SK-N-SH (cell line): ENCODE data around the gene FTO. TPM values are rescaled to one million over a fixed set of nuclear protein-coding genes. Genes with fewer than 3 reads are reported as not detected.

ENCODE experiments used
- CTCF ChIA-PET: fragments of 300-600, 350-600 bp; formaldehyde crosslinking; extraction: SDS; loops from one replicate; lab custom pipeline; 2021; lab: Yijun Ruan, JAX
- POLR2A ChIA-PET: fragments of 350-600 bp; sonication (Branson Sonifier 250); formaldehyde crosslinking; extraction: SDS; loops from one replicate; lab custom pipeline; 2020; ENCODE audit warnings: antibody characterized with exemption, inconsistent platforms; lab: Yijun Ruan, JAX
- DNase-seq: peaks from one replicate; pipeline ENCODE4 v3.0.0; 2012
- H2AFZ ChIP-seq: fragments of 200-600 bp; sonication (generic); 2 replicates; pipeline ENCODE4 v1.8.1; 2016; ENCODE audit warnings: antibody characterized with exemption, mild to moderate bottlenecking, low read depth
- H3F3A ChIP-seq: fragments of 200-600 bp; sonication (generic); replicated peaks from 2 replicates; pipeline ENCODE3; 2016; ENCODE audit warnings: antibody characterized with exemption, mild to moderate bottlenecking; ENCODE audit not compliant: insufficient read depth
- H3K27ac ChIP-seq, 2 experiments: fragments of 200-500 bp in 1 of 2; fragments of 200-600 bp in 1 of 2; sonication (Bioruptor generic) in 1 of 2; sonication (generic), shearing (Covaris generic) in 1 of 2; 2 replicates each; pipeline versions ENCODE4 v1.5.1 to v1.6.1; 2014 to 2016; ENCODE audit warnings: low read depth in 2 of 2, inconsistent platforms in 1 of 2, low read length in 1 of 2, mild to moderate bottlenecking in 1 of 2, mixed read lengths in 1 of 2
- H3K27me3 ChIP-seq: fragments of 200-600 bp; sonication (generic), shearing (Covaris generic); 2 replicates; pipeline ENCODE4 v1.6.1; 2016; ENCODE audit warnings: mixed run types; ENCODE audit not compliant: insufficient read depth
- H3K36me3 ChIP-seq, 2 experiments: fragments of 200-500 bp in 1 of 2; fragments of 200-600 bp in 1 of 2; sonication (Bioruptor generic) in 1 of 2; sonication (generic) in 1 of 2; replicated peaks in 1 of 2; 2 replicates each; pipeline versions ENCODE3 to v1.5.1; 2014 to 2016; ENCODE audit warnings: low read length in 1 of 2, mild to moderate bottlenecking in 1 of 2; ENCODE audit not compliant: insufficient read depth in 2 of 2, control insufficient read depth in 1 of 2
- H3K4me1 ChIP-seq, 2 experiments: fragments of 200-500 bp in 1 of 2; fragments of 200-600 bp in 1 of 2; sonication (Bioruptor generic) in 1 of 2; sonication (generic), shearing (Covaris generic) in 1 of 2; 2 replicates each; pipeline versions ENCODE4 v1.5.1 to v1.6.1; 2014 to 2016; ENCODE audit warnings: low read depth in 1 of 2, low read length in 1 of 2, mixed run types in 1 of 2; ENCODE audit not compliant: insufficient read depth in 2 of 2, control insufficient read depth in 1 of 2
- H3K4me2 ChIP-seq: fragments of 200-600 bp; sonication (generic), shearing (Covaris generic); 2 replicates; pipeline ENCODE4 v1.6.1; 2017; ENCODE audit warnings: mixed run types
- H3K4me3 ChIP-seq, 2 experiments: fragments of 200-500 bp in 1 of 2; fragments of 200-600 bp in 1 of 2; sonication (Bioruptor generic) in 1 of 2; sonication (generic), shearing (Covaris generic) in 1 of 2; 2 replicates each; pipeline versions ENCODE4 v1.5.1 to v1.8.1; 2014 to 2016; ENCODE audit warnings: low read depth in 2 of 2, inconsistent platforms in 1 of 2, low read length in 1 of 2, mild to moderate bottlenecking in 1 of 2, mixed read lengths in 1 of 2, moderate library complexity in 1 of 2
- H3K79me2 ChIP-seq: fragments of 200-600 bp; sonication (generic); 2 replicates; pipeline ENCODE4 v1.8.1; 2017; ENCODE audit warnings: mild to moderate bottlenecking; ENCODE audit not compliant: insufficient read depth
- H3K9ac ChIP-seq: fragments of 200-600 bp; sonication (generic); 2 replicates; pipeline ENCODE4 v1.6.1; 2017; ENCODE audit warnings: mixed run types
- H3K9me2 ChIP-seq: fragments of 200-600 bp; sonication (generic); 2 replicates; pipeline ENCODE4 v1.6.1; 2017; ENCODE audit warnings: mixed run types
- H3K9me3 ChIP-seq: fragments of 200-600 bp; sonication (generic); 2 replicates; pipeline ENCODE4 v1.6.1; 2017; ENCODE audit warnings: mixed run types, mild to moderate bottlenecking, moderate library complexity
- H4K20me1 ChIP-seq: fragments of 200-600 bp; sonication (generic); 2 replicates; pipeline ENCODE4 v1.6.1; 2017; ENCODE audit warnings: mild to moderate bottlenecking, mixed run types; ENCODE audit not compliant: insufficient read depth
- ELF1 ChIP-seq: IDR thresholded peaks from 2 replicates; pipeline ENCODE4 v1.4.0; 2012
- EP300 ChIP-seq, 2 experiments: IDR thresholded peaks; 2 replicates each; pipeline versions ENCODE4 v1.4.0 to v1.6.1; 2012; ENCODE audit warnings: borderline replicate concordance in 1 of 2, low read depth in 1 of 2, low read length in 1 of 2
- EZH2phosphoT487 ChIP-seq: fragments of 200-600 bp; sonication (generic); IDR thresholded peaks from 2 replicates; pipeline ENCODE4 v1.6.1; 2017; ENCODE audit warnings: low read depth, mixed run types, mild to moderate bottlenecking, antibody characterized with exemption, moderate library complexity, borderline replicate concordance
- FOXJ3 ChIP-seq: sonication (generic); formaldehyde crosslinking; IDR thresholded peaks from 2 replicates; pipeline ENCODE4 v1.5.1; 2020; ENCODE audit warnings: mild to moderate bottlenecking, missing genetic modification reagents
- FOXM1 ChIP-seq: IDR thresholded peaks from 2 replicates; pipeline ENCODE4 v1.4.0; 2012; ENCODE audit warnings: low read depth, mild to moderate bottlenecking
- GABPA ChIP-seq: IDR thresholded peaks from 2 replicates; pipeline ENCODE4 v1.4.0; 2012; ENCODE audit warnings: low read depth, mild to moderate bottlenecking
- GATA2 ChIP-seq: sonication (generic); formaldehyde crosslinking; IDR thresholded peaks from 2 replicates; pipeline ENCODE4 v1.5.0; 2020; ENCODE audit warnings: mild to moderate bottlenecking, missing genetic modification reagents
- MEF2A ChIP-seq: IDR thresholded peaks from 2 replicates; pipeline ENCODE4 v1.4.0; 2012; ENCODE audit warnings: low read depth, borderline replicate concordance
- NFIC ChIP-seq: IDR thresholded peaks from 2 replicates; pipeline ENCODE4 v1.4.0; 2012; ENCODE audit warnings: borderline replicate concordance
- RAD21 ChIP-seq: IDR thresholded peaks from 2 replicates; pipeline ENCODE4 v1.6.1; 2012; ENCODE audit warnings: mild to moderate bottlenecking, low read length
- RCOR1 ChIP-seq: fragments of 150-350 bp; IDR thresholded peaks from 2 replicates; pipeline ENCODE4 v1.6.1; 2017; ENCODE audit warnings: antibody characterized with exemption, low read length
- RFX5 ChIP-seq: IDR thresholded peaks from 2 replicates; pipeline ENCODE4 v1.6.1; 2012; ENCODE audit warnings: mild to moderate bottlenecking, improper control_type of control experiment, low read length
- RXRA ChIP-seq: IDR thresholded peaks from 2 replicates; pipeline ENCODE4 v1.4.0; 2012; ENCODE audit warnings: low read depth, mild to moderate bottlenecking, borderline replicate concordance
- SIN3A ChIP-seq: IDR thresholded peaks from 2 replicates; pipeline ENCODE4 v1.6.1; 2012; ENCODE audit warnings: low read depth, mild to moderate bottlenecking, low read length, moderate library complexity, borderline replicate concordance
- TAF1 ChIP-seq: IDR thresholded peaks from 2 replicates; pipeline ENCODE4 v1.6.1; 2012; ENCODE audit warnings: low read depth, mild to moderate bottlenecking, low read length, moderate library complexity, borderline replicate concordance
- TCF12 ChIP-seq: IDR thresholded peaks from 2 replicates; pipeline ENCODE4 v1.4.0; 2012
- TEAD4 ChIP-seq: IDR thresholded peaks from 2 replicates; pipeline ENCODE4 v1.4.0; 2012; ENCODE audit warnings: mild to moderate bottlenecking, borderline replicate concordance; ENCODE audit not compliant: insufficient read depth
- YY1 ChIP-seq: IDR thresholded peaks from 2 replicates; pipeline ENCODE4 v1.4.0; 2012; ENCODE audit warnings: low read depth, mild to moderate bottlenecking
- WGBS: methylation state at CpG from one replicate; pipeline ENCODE4 v1.1.6; 2017; ENCODE audit warnings: low lambda C conversion rate; 5-methylcytosine and 5-hydroxymethylcytosine counted together
- polyA plus RNA-seq, 3 experiments: library from polyadenylated mRNA; depleted of rRNA; stranded (reverse); fragments of >200 nt; gene quantifications; 2 replicates each; pipeline ENCODE4 v1.2.3, GENCODE V29; 2012
- TF ChIP-seq, protein P1 (sequence below): IDR thresholded peaks from 2 replicates; pipeline ENCODE4; 2012
- TF ChIP-seq, protein P2 (sequence below): fragments of 150-350 bp; IDR thresholded peaks from 2 replicates; pipeline ENCODE4 v1.6.1; 2017; ENCODE audit warnings: antibody characterized with exemption, low read length, low read depth, borderline replicate concordance
- TF ChIP-seq, protein P3 (sequence below): IDR thresholded peaks from 2 replicates; pipeline ENCODE4 v1.4.0; 2012; ENCODE audit warnings: low read depth, borderline replicate concordance

Gene FTO
- polyA plus RNA-seq, 1 of the 3 experiments (the other 2 are of a cell fraction): 41.2 TPM

DNA sequence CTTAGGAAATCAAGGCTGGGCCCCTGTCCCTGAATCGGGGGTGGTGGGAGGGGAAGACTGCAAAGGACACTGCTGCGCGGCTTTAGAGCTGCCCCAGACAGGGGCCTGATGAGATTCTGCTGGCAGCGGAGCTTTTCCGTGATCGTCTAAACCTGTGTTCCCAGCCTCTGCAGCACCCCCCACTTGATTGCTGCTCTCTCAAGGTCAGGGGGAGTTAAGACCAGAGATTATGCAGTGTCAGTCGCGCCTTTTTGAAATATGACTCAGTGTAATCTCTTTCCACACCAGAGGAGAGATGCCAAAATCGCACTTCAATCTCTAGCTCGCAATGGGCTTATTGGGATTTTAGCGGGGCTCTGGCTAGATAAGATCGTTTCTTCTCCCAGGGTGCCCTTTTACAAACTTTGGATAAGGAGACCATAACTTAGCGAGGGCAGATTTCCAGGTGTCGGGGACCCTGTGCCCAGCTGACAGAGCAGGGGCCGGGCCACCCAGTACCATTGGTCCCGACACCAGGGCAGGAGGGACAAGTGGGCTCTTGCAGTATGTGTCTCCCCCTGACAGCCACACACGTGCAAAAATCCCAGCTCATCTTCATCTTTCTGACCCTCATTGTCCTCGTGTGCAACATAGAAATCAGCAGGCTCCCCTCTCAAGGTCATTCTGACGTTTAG lies 495.7 kb downstream of the FTO start (continued):
- TF ChIP-seq, protein P1, sequence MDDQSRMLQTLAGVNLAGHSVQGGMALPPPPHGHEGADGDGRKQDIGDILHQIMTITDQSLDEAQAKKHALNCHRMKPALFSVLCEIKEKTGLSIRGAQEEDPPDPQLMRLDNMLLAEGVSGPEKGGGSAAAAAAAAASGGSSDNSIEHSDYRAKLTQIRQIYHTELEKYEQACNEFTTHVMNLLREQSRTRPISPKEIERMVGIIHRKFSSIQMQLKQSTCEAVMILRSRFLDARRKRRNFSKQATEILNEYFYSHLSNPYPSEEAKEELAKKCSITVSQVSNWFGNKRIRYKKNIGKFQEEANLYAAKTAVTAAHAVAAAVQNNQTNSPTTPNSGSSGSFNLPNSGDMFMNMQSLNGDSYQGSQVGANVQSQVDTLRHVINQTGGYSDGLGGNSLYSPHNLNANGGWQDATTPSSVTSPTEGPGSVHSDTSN: no peak
- TF ChIP-seq, protein P2, sequence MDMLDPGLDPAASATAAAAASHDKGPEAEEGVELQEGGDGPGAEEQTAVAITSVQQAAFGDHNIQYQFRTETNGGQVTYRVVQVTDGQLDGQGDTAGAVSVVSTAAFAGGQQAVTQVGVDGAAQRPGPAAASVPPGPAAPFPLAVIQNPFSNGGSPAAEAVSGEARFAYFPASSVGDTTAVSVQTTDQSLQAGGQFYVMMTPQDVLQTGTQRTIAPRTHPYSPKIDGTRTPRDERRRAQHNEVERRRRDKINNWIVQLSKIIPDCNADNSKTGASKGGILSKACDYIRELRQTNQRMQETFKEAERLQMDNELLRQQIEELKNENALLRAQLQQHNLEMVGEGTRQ: no peak
- TF ChIP-seq RCOR1 (no peak), MEF2A (no peak), GATA2 (no peak), FOXJ3 (CRISPR knock-in tag) (no peak), TEAD4 (no peak), GABPA (no peak), RAD21 (no peak)
- TF ChIP-seq, protein P3, sequence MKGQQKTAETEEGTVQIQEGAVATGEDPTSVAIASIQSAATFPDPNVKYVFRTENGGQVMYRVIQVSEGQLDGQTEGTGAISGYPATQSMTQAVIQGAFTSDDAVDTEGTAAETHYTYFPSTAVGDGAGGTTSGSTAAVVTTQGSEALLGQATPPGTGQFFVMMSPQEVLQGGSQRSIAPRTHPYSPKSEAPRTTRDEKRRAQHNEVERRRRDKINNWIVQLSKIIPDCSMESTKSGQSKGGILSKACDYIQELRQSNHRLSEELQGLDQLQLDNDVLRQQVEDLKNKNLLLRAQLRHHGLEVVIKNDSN: no peak

DNA sequence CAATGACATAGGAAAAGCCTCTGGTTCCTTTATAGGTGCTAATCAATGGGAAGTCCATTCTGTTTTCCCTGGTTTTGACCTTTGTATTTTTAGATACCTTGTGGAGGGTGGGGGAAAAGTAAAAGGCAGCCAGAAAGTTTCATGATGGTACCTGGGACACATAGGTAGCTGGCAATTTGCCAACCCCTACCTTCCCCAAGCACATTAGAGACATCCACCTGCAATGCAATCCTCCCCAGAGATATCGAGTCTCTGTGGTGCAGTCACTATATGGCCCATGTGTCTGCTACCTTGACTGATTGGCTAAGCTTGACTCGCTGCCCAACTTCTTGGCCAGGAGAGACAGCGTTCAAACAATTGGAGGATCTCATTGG lies 496.2 kb downstream of the FTO start:
- POLR2A ChIA-PET: no interaction called here
- DNase-seq: no peak
- H3K4me1 ChIP-seq: no peaks in the 10 kb centered on the region
- H3K27ac ChIP-seq: no peak overlapping the region
- CTCF ChIA-PET: no interaction called here
- H2AFZ ChIP-seq: no peak overlapping the region
- H3K79me2 ChIP-seq: no peaks in the 10 kb centered on the region
- H3F3A ChIP-seq: no peaks in the 10 kb centered on the region
- TF ChIP-seq RXRA (no peak), EZH2phosphoT487 (no peak), FOXM1 (no peak), NFIC (no peak), SIN3A (no peak), ELF1 (no peak), EP300 (IDR thresholded peaks at IDR 0.05; ENCODE audit: borderline replicate concordance in 1 of 2, low read depth in 1 of 2, low read length in 1 of 2) (no peak), GABPA (no peak), TAF1 (no peak), RFX5 (no peak), FOXJ3 (CRISPR knock-in tag) (no peak), TCF12 (no peak), YY1 (no peak), RAD21 (no peak)
- TF ChIP-seq, protein P1: no peak
- WGBS: 60% methylated on average over 2 of the region's 3 CpGs
- no peaks in the 10 kb centered on the region for H3K9me2 ChIP-seq
- no peak overlapping the region for H3K4me2 ChIP-seq
- H3K36me3 ChIP-seq: no peaks in the 10 kb centered on the region
- no peaks in the 10 kb centered on the region for H4K20me1 ChIP-seq
- no peaks in the 10 kb centered on the region for H3K9me3 ChIP-seq
- no peak overlapping the region for H3K9ac ChIP-seq
- H3K4me3 ChIP-seq: no peak overlapping the region
- H3K27me3 ChIP-seq: peaks cover 6% of the 10 kb centered on the region; the same call in 1 of the 2 replicates
